Right atrium auricular region (tissue), 2 donors: Measurements from ENCODE around the gene PRRC2A. TPM values are rescaled to one million over a fixed set of nuclear protein-coding genes. Genes with fewer than 3 reads are reported as not detected.

Source experiments
- DNase-seq: peaks from one replicate; pipeline ENCODE4 v3.0.0-alpha.2; 2019; ENCODE audit warnings: low spot score
- H3K27ac ChIP-seq, 2 donors: fragments of 200-600 bp; sonication (generic); 1 replicate in 1 of 2; 2 replicates in 1 of 2; pipeline ENCODE4 v1.5.1; 2016 to 2019
- H3K27me3 ChIP-seq, 2 donors: fragments of 200-600 bp; sonication (generic); one replicate each; pipeline versions ENCODE4 v1.5.1 to v1.6.0; 2017 to 2019
- H3K36me3 ChIP-seq: fragments of 200-600 bp; sonication (generic); one replicate; pipeline ENCODE4 v1.5.1; 2016
- H3K4me1 ChIP-seq, 2 donors: fragments of 200-600 bp; sonication (generic); one replicate each; pipeline versions ENCODE4 v1.5.1 to v1.6.0; 2017 to 2019
- H3K4me3 ChIP-seq, 2 donors: fragments of 200-600 bp; sonication (generic); 1 replicate in 1 of 2; 2 replicates in 1 of 2; pipeline ENCODE4 v1.5.1; 2017 to 2019; ENCODE audit warnings: mild to moderate bottlenecking in 1 of 2, moderate library complexity in 1 of 2
- H3K9me3 ChIP-seq, 2 donors: fragments of 200-600 bp; sonication (generic); one replicate each; pipeline ENCODE4 v1.5.1; 2019
- CTCF ChIP-seq, 2 donors: fragments of 200-600 bp; sonication (generic); IDR thresholded peaks; one replicate each; pipeline ENCODE4 v1.5.1; 2019; ENCODE audit warnings: antibody characterized with exemption in 2 of 2
- total RNA-seq, 2 donors: library from RNA; depleted of rRNA; stranded (reverse); fragments of >200 nt; gene quantifications; one replicate each; pipeline ENCODE4 v1.1.0, GENCODE V29; 2016

PRRC2A gene
- total RNA-seq, 2 donors from 2014 or later = 61.0 to 96.7 TPM

GRCh38 chr6:31636698-31637596, 16.4 kb downstream of the PRRC2A start:
- Histone ChIP-seq H3K36me3 (peaks cover 100% of the 10 kb centered on the region), H3K4me1 (no peaks in the 10 kb centered on the region), H3K27ac (no peak overlapping the region), H3K9me3 (no peaks in the 10 kb centered on the region), H3K27me3 (no peaks in the 10 kb centered on the region), H3K4me3 (no peak overlapping the region)
- TF ChIP-seq CTCF (IDR thresholded peaks at IDR 0.05) = no peak
- DNase-seq = no peak

- H3K27me3 ChIP-seq = no peaks in the 10 kb centered on the region
- peaks cover 100% of the 10 kb centered on the region for H3K36me3 ChIP-seq
- no peak for TF ChIP-seq CTCF (IDR thresholded peaks at IDR 0.05)
- no peak for DNase-seq
- no peak overlapping the region for H3K4me3 ChIP-seq
- no peaks in the 10 kb centered on the region for H3K9me3 ChIP-seq
- H3K4me1 ChIP-seq = no peaks in the 10 kb centered on the region
- no peak overlapping the region for H3K27ac ChIP-seq
Measured at GRCh38 chr6:31639043-31639442, 18.5 kb downstream of the PRRC2A start.

GRCh38 chr6:31639449-31639861, 18.9 kb downstream of the PRRC2A start:
- Histone ChIP-seq H3K9me3 (no peaks in the 10 kb centered on the region), H3K27me3 (no peaks in the 10 kb centered on the region), H3K4me1 (no peaks in the 10 kb centered on the region), H3K4me3 (no peak overlapping the region), H3K27ac (no peak overlapping the region), H3K36me3 (peaks cover 100% of the 10 kb centered on the region)
- no peak for DNase-seq
- TF ChIP-seq CTCF (IDR thresholded peaks at IDR 0.05) = no peak

- H3K27ac ChIP-seq = no peak overlapping the region
- no peaks in the 10 kb centered on the region for H3K27me3 ChIP-seq
- H3K4me1 ChIP-seq = no peaks in the 10 kb centered on the region
- no peak overlapping the region for H3K4me3 ChIP-seq
- no peak for TF ChIP-seq CTCF (IDR thresholded peaks at IDR 0.05)
- no peaks in the 10 kb centered on the region for H3K9me3 ChIP-seq
- H3K36me3 ChIP-seq = peaks cover 100% of the 10 kb centered on the region
- no peak for DNase-seq
Measured at GRCh38 chr6:31640612-31641011, 20.1 kb downstream of the PRRC2A start.

- H3K4me3 ChIP-seq = no peak overlapping the region
- DNase-seq = no peak
- no peaks in the 10 kb centered on the region for H3K4me1 ChIP-seq
- H3K9me3 ChIP-seq = no peaks in the 10 kb centered on the region
- no peaks in the 10 kb centered on the region for H3K27me3 ChIP-seq
- H3K36me3 ChIP-seq = peaks cover 100% of the 10 kb centered on the region
- no peak overlapping the region for H3K27ac ChIP-seq
- TF ChIP-seq CTCF (IDR thresholded peaks at IDR 0.05) = no peak
Measured at GRCh38 chr6:31641370-31641769, 20.9 kb downstream of the PRRC2A start.
